OCI-LY3 (cell line): ENCODE results near the gene GGCX.

ENCODE experiments used
- EZH2phosphoT487 ChIP-seq: fragments of 200-600 bp; shearing (Covaris generic); IDR thresholded peaks from 2 replicates; pipeline ENCODE4 v1.6.1; 2018; ENCODE audit warnings: antibody characterized with exemption, mixed run types, low read depth
- TF ChIP-seq, protein P1 (sequence below): fragments of 200-600, 300-600 bp; sonication (generic); IDR thresholded peaks from 2 replicates; pipeline ENCODE4 v1.5.1; 2014; ENCODE audit warnings: antibody characterized with exemption, low read length, low read depth

DNA sequence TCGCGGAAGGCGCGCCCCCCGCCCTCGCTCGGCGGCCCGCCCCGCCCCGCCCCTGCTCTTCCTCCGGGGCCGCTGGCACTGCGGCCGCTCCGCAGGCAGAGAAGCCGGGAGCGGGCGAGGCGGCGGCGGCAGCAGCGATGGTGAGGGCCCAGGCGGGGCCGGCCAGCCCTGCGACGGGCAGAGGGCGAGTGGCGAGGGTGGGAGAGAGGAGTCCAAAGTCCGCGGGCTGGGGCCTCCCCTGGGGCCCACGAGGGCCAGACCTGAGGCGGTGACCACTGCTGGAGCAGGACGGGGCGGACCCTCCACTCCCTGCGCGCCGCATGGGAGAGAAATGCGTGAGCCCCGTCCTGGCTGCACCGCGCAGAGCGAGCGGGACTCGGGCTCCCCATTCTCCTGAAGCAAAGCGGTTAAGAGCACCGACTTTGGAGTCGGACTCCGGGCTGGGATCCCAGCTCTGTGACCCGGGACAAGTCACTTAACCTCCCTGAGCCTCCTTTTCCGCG is 23.1 kb upstream of the GGCX start, which contains the start of gene VAMP5:
- TF ChIP-seq, protein P1, sequence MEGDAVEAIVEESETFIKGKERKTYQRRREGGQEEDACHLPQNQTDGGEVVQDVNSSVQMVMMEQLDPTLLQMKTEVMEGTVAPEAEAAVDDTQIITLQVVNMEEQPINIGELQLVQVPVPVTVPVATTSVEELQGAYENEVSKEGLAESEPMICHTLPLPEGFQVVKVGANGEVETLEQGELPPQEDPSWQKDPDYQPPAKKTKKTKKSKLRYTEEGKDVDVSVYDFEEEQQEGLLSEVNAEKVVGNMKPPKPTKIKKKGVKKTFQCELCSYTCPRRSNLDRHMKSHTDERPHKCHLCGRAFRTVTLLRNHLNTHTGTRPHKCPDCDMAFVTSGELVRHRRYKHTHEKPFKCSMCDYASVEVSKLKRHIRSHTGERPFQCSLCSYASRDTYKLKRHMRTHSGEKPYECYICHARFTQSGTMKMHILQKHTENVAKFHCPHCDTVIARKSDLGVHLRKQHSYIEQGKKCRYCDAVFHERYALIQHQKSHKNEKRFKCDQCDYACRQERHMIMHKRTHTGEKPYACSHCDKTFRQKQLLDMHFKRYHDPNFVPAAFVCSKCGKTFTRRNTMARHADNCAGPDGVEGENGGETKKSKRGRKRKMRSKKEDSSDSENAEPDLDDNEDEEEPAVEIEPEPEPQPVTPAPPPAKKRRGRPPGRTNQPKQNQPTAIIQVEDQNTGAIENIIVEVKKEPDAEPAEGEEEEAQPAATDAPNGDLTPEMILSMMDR = no peak
- no peak for TF ChIP-seq EZH2phosphoT487
